HT1080 (cell line): ENCODE measurements around the gene PRKN. TPM values are rescaled to one million over a fixed set of nuclear protein-coding genes. Genes with fewer than 3 reads are reported as not detected.

Experiments
- DNase-seq: peaks from one replicate; pipeline ENCODE4 v3.0.0-alpha.2; 2015; ENCODE audit warnings: low read depth
- total RNA-seq: library from RNA; depleted of rRNA; stranded (reverse); fragments of >200 nt; shearing (Covaris generic); gene quantifications from 2 replicates; pipeline ENCODE4 v1.2.3, GENCODE V29; 2014

PRKN gene
- total RNA-seq, 1 experiment from 2014 or later = not detected

DNA sequence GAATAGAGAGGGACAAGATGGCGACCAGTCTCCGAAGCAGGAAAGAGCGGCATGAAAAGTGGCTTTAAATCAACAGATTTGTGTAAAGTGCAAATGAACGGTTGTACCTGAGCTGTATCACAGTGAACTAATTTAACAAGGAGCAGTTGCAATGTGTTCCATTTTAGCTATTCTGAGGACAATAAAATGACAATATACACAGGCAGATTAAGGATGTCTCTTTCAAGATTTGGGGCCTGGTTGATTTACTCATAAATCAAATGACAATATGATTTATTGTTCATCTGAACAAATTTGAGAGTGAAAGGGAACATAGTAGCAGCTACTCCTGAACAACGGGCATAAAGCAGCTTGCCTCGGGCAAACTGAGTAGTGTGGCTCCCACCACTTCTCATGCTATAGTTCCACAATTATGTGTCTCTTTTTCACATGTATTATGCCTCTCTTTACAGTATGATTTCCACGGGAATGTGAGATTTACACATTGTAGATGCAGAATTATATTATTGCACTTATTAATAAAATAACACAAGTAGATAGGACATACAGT, 1249.6 kb downstream of the PRKN start:
- DNase-seq = no peak

DNA sequence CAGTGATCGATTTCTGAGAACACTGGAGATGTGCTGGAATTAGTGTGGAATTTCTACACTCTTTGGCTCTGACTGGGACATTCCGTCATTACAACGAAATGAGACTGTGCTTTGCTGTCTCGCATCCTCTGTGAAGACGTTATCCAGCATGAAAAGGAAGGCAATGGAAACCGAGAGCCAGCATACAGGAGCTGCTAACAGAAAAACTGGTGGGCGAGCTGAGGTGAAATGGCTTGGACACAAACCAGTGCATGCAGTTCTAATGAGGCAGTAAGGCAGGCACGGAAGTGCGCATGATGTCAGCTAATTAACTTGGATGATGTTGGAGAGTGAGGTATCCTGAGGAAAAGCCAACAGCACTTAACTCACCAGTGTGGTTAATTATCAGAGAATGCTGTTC, 1250.9 kb downstream of the PRKN start:
- no peak for DNase-seq

DNA sequence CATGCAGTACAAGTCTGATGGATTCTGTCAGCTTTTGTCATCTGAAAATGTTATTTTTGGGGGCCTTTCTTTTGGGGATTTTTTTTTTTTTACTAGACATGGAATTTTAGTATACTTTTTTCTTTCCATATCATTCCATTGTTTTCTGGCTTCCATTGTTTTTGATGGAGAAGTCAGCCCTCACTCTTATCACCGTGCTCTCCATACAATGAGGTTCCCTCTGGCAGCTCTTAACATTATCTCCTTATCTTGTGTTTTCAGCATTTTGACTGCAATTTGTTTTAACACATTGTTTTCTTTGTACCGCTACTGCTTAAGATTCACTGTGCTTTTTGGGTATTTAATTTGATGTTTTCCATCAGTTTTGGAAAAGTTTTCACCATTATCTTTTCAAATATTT, 1262.2 kb downstream of the PRKN start:
- no peak for DNase-seq

DNA sequence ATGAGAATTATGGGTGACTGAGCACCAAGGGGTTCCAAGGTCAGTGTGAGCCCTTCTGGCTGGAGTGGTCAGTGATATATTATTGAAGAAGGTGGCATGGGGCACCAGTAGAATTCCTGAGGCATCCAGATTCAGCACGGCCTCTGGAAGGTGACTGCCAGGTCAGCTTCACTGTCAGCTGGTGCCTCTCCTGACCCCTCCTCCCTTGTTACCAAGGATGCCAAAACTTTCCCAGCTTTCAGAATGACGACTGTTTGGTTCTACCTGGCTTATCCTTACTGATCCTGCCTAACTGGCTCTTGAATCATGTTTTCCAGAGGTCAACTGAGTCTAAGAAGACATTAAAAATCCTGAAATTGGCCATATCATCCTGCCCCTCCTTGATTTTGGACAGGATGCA, 1264.5 kb downstream of the PRKN start:
- DNase-seq = no peak

DNA sequence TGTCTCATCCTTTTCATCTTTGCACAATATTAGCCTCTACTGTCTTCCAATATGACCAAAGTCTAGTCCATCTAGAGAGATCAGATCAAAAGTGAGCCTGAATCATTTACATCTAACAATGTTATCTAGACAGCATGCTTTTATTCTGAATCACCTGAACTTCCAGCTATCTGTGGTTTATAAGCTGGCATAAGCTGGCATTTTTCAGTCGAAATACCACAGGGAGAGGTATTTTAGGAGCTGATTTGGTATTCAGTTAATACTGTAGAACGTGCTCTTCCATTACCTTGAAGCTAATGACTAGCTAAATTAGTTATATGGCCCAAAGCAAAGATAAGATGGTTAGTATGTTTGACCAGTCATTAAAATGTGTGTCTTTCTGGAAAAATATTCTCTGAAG, 1265.4 kb downstream of the PRKN start:
- peak; percentile 72 for DNase-seq

DNA sequence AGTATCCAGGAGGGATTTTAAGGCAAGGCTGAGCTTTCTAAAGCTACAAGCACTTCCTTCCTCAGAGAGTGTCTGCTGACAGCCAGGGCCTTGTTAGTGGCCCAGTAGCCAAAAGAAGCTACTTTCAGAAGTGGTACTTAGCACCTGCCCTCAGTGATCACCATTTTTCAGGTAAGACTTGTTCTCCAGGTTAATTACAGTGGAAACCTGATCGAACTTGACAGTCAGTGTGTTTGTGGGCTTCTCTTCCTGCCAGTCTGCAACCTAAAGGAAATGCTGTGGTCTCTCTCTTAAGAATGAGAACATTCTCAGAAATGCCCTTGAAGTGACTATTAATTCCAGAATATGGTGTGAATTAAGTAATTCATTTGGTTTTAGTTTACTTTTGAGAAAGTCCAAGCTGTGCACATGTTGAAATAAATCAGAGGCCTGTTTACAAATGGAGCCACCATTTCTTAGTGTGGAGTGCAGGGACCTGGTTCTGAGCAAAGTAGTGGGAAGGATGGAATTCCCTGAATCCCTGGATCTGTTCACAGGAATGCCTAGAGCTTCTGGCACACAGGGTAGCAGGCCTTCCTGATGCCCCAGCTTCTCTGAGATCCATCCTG, 1268.5 kb downstream of the PRKN start:
- no peak for DNase-seq

DNA sequence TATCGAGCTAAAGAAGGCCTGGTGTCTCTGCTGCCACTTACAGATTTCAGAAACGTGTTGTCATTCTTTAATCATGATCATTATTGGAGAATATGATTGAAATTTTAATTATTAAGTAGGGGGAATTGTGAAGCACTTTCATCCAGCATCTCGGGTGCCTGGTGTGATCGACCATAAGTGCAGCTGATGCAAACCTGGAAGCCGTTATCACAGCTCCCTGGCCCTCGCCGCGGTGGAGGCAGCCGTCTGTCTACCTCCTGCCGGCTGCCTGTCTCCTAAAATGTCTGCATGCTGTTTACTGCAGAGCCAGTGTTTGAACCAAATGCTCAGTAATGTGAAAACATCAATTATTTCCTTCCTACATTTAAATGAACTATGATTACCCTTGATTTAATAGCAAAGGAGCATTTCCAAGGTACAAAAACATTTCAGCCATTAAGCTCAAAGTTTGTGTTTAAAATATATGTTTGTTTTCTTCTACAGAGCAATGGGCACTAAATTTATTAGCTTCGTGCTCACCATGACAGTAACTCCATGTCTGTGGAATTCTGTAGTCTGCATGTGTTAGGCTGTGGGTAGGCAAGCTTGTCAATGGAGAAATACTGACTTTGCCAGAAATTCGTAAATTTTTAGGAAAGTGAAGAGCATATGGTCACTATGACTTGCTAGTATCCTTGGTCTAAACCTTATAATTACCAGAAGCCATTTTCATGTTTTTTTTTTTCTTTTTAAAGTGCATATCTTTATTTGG, 1269.2 kb downstream of the PRKN start:
- DNase-seq = no peak

DNA sequence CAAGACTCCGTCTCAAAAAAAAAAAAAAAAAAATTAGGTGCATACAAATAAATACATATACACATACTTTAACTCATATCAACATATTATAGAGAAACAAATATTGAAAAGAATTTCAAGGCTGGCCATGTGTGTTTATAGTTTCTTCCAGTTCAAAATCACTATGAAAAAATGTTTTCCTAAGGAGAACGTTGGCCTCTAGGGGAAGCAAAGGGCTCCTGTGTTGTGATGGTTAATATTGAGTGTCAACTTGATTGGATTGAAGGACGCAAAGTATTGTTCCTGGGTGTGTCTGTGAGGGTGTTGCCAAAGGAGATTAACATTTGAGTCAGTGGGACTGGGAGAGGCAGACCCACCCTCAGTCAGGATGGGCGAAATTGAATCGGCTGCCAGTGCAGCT, 1271.7 kb downstream of the PRKN start:
- no peak for DNase-seq

DNA sequence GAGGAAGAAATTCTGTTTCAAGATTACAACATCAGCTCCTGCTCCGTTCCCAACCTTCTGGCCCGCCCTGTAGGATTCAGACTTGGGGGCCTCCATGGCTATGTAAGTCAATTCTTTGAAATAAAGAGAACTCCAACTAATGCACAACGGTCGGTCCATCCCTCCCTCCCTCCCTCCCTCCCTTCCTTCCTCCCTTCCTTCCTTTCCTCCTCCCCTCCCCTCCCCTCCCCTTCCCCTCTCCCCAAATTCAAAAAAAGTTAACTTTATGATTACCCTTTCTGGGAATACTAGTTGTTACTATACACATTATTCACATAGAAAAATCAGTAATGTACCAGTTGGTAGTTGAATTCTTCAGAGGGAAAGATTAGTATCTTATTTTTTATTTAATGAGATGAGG, 1274.0 kb downstream of the PRKN start:
- no peak for DNase-seq

DNA sequence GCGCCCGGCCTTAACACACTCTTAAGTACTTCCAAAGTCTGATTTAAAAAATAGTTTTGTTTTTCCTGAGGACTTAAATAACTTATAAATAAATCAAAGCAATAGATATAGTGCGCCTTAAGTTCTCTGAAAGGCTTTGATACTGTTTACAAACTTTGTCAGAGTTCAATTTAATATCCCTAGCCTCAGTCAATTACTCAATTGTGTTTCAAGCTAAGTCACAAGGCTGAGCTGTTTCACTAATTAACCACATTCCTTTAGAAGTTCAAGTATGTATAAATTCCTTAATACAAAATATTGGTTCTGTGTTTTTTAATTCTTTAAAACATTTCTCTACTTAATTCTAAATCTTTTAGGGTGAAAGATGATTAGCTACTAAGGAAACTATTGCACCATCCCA, 1275.3 kb downstream of the PRKN start:
- no peak for DNase-seq

DNA sequence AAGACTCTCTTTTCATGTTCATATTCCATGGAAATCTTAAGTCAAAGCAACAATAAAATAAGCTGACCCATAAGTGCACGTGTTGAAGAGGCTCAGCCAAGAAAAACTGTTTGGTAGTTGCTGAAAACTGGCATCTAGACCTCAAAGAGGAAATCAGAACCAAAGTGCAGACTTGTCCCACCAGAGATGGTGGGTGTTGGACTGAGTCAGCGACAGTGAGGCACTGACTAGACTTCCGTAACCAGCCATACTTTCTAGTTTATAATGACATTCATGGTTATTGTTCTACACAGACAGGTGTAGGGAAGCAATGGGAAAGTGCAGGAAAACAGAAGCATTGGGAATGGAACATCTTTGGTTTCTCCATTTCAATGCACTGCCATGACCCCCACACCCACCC, 1278.0 kb downstream of the PRKN start:
- no peak for DNase-seq

DNA sequence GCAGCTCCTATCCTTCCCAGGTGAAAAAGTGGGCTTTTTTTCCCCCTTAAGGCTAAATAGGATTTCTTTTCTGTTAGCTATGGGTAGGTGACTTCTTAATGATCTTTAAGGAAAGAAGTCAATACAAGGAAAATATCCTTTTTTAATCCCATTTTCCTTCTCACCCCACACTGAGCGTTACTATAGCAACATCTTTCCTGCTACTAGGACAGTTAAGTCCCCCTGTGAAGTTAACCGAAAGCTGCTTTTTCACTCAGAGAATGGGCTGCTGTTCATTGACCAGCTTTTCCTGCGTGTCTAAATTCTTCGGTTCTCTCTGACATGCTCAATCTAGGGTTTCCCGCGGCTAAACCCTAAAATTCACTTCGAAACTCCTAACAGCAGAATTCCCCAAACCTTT, 1280.6 kb downstream of the PRKN start:
- no peak for DNase-seq

DNA sequence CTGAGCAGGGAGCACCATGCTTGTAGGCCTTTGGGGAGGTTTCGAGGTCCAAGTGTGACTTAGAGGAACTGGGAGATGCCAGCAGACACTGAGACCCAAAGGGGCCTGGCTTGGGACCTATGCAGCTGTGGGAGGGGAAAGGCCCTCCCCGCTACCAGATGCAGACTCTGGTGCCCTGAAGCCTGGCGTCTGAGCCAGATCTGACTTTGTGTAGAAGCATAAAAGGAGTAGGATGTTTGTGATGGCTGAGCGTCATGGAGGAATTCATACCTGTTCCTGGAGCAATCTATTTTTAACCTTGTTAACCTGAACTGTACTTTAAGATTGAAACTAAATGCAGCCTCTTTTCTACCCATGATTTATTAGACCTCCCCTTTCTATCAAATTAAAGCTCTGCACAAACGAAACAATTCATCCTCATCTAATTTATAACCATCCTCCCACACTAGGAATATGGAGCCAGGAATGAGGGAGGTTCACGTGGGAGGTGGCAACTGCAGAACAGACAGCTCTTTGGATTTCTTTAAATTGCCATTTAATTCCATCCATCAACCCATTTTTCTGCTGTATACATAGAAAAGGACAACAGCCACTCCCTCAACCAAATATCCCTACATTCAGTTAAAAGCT, 1281.2 kb downstream of the PRKN start:
- no peak for DNase-seq

DNA sequence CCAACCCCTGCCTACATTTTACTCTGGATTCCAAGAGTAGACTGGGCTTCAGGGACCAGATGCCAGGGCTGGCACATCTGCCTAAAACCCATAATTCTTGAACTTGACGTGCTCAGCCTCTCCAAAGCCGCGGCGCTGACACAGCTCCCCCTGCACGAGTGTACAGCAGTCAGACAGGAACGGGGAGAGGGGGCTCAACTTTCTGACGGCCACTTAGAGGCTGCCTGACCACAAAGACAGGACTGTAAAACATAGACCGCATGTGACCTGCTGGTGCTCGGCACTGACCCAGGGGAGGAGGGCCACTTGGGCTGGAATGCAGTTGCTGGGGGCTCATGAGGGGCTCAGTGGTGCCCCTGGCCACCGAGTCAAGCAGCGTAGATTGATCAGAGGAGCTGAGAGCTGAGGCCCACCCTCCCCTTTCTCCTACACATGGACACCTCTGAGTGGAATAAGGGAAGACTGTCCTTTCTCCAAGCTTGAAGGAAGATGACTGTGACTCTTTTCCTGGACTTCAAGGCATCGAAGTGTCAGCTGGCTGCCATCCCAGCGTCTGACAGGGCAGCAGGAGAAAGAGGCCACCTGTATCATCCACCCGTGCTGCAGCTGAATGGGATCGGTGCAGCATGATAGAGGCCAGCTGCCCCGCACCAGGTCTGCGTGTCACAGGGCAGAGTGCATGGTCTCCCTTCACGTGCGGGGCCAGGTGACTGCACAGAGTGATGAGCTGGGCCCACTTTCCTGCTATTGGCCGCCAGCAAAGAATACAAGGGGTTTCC, 1282.4 kb downstream of the PRKN start:
- DNase-seq = no peak

DNA sequence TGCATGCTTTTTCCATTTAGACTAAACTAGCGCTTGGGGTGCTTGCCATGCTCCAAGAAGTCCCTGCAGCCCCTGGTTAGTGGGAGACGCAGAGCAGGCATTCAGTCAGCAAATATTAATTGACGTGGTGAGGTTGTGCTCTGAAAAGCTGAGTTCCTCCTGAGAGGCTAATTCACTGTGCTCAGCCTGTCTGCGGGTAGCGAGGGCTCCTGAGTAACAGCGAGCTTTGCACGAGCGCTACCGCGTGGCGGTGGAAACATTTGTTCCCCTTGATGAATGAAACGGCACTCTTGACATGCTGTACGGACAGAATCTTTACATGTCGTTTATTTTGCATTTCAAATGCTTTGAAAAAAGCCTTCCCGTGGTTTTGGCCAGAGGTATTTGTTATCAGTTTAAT, 1283.1 kb downstream of the PRKN start:
- no peak for DNase-seq

DNA sequence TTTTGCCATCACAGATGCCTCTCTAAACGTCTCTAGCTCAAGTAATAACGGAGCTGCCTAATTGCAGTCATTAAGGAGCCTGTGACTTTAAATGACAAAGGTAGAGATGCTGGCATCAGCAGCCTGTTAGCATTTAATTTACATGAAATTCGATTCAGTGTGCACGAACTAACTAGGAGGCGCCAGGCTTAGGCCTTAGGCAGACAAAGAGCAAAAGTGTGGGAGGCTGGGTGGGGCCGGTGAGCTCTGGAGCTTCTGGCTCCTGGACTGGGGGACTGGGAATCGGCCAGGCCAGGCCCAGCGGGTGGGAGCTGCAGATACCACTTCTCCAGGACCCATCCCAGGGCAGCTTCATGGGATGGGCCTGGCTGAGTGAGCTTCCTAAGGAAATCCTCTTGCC, 1283.7 kb downstream of the PRKN start:
- DNase-seq = no peak

DNA sequence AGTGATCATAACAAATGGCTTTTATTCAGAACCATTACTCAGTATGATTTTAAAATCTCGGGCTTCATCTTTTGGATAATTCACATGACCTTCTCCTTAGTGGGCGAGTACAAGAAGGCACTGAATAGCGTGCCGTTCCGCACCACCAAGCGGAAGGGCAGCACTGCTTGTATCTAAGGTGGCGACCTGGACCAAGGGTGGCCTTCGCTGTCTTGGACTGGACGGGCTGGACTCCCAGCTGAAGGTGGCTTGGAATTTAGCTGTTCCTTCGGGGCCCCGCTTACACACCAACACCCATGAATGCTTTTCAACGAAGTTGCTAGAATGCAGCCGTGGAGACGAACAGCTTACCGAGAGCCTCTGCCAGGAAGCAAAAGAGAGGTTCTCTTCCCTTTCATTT, 1285.1 kb downstream of the PRKN start:
- no peak for DNase-seq

DNA sequence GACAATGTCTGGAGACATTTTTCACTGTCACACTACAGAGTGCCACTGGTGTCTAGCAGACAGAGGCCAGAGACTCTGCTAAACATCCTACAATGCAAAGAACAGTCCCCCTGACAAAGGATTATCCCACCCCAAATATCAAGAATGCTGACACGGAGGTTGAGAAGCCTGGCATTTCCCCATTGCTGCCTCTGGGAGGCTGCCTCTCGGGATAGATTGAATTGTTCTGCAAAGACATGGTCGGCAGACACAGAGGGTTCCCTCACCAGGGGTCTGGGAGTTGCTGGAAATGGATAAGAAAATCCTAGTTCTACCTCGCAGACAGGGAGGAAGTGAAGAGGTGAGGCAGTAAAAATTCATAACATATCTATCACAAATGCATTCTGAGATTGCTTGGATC, 1287.3 kb downstream of the PRKN start:
- no peak for DNase-seq

DNA sequence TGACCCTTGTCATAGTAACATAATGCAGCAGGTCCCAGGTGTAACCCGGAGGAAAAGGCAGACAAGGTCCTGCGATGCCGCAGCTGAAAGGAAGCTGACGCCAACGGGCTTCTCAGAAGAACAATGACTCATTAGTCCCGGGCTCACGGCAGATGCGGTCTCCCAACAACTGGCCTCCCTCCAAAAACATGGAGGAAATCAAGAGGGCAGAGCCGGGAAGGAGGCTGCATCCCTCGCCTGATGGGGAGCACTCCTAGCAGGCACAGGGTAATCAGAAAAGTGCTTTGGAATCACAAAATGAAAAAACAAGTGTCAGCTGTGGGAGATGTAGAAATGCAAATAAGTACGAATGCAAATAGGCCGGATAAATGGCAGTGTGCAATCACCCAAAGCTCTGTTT, 1288.5 kb downstream of the PRKN start:
- peak; percentile 84 for DNase-seq

DNA sequence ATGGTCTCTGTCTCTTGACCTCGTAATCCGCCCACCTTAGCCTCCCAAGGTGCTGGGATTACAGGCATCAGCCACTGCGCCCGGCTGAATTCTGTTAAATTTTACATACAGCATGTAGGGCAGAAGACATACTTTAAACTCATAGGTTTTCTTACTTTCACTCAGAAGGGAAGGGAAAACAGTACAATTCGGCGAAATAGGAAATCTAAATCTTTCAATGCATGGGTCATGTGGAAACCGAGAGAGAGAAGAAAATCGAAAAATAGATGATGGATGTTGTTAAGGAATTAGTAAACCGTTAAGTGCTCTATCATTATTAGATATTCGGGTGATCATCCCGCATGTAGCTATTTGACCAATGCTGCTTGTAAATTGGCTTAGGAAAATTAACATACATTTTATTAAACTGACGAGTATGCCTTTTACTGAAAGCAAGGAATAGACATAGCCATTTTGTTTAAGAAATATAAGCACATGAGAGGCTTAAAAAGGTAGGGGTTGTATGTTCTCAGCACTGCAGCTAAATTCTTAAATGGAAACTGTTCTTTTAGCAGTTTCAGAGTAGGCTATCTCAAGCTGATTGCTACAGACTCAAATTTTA, 1289.0 kb downstream of the PRKN start:
- DNase-seq = no peak

DNA sequence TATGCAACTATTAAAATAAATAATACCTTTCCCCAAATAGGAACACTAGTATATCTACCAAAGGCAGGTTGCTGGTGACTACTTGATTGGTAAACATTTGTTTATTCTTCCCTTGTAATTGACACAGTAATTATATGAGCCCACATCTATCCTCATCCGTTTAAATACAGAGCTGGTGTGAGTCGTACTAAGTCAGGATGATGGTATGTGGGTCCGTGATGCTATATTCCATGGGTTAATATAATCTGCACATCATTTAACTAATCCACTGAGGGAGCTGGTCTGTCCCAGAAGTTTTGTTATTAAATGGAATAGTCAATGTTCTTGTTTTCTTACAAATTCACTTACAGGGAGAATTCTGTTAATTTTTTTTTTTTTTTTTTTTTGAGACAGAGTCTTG, 1289.7 kb downstream of the PRKN start:
- no peak for DNase-seq
